ENCODE measurements around the gene DIAPH3. TPM values are rescaled to one million over a fixed set of nuclear protein-coding genes. Genes with fewer than 3 reads are reported as not detected.

Gene DIAPH3
- total RNA-seq, 1 donor, result 30.7 TPM

DNA sequence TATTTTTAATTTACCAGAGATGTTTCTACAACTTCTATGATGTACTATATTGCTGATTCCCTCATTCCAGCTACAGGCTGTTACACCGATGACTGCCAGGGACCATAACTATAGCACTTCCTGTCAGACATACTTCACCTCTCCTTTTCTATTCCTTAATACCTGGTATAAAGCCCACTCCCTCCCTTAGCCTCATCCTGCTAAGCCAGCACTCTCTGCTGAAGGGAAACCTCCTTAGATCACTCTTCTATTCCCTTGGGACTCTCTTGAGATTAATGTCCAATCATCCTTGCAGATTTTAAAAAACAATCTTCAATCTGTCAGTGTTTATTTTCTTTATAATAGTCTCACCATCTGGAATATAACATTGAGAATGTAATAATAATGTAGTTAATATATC, 127.9 kb downstream of the DIAPH3 start:
- no peak for DNase-seq (ENCODE audit: low read depth)
- no peak overlapping the region for H3K4me3 ChIP-seq (ENCODE audit: low read depth, low read length)
- no peak for TF ChIP-seq CTCF (IDR thresholded peaks at IDR 0.05; ENCODE audit: insufficient read depth, low read depth, low read length)

DNA sequence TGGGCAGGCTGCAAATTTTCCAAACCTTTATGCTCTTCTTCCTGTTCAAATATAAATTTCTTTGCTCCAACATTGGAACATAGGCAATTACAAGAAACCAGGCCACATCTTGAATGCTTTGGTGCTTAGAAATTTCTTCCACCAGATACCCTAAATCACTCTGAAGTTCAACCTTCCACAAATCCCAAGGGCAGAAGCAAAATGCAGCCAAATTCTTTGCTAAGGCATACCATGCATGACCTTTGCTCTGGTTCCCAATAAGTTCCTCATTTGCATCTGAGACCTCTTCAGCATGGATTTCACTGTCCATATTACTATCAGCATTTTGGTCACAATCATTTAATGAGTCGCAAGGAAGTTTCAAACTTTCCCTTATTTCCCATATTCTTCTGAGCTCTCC, 130.9 kb downstream of the DIAPH3 start:
- DNase-seq (ENCODE audit: low read depth), result no peak
- TF ChIP-seq CTCF (IDR thresholded peaks at IDR 0.05; ENCODE audit: insufficient read depth, low read depth, low read length), result no peak
- no peak overlapping the region for H3K4me3 ChIP-seq (ENCODE audit: low read depth, low read length)

GRCh38 chr13:60028021-60028420, 135.7 kb downstream of the DIAPH3 start:
- no peak for DNase-seq (ENCODE audit: low read depth)
- TF ChIP-seq CTCF (IDR thresholded peaks at IDR 0.05; ENCODE audit: insufficient read depth, low read depth, low read length), result no peak
- no peak overlapping the region for H3K4me3 ChIP-seq (ENCODE audit: low read depth, low read length)

DNA sequence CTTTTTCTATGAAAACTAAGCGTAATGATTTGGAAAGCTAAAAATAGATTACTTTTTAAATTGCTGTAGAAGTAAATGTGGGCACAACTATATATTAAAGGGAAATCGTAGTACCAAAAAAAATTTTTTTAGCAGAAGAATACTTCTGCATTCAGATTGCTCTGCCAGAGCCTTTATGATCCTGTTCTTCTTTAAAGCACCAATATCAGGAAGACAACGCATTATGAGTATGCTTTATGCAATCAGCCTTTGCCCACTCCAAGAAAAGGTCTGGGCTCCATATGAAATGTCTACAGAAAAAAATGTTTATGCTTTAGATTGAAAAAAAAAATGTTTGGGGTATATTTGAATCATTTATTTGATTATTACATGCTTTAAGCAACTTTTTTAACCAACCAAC, 137.4 kb downstream of the DIAPH3 start:
- no peak for TF ChIP-seq CTCF (IDR thresholded peaks at IDR 0.05; ENCODE audit: insufficient read depth, low read depth, low read length)
- no peak for DNase-seq (ENCODE audit: low read depth)
- no peak overlapping the region for H3K4me3 ChIP-seq (ENCODE audit: low read depth, low read length)

DNA sequence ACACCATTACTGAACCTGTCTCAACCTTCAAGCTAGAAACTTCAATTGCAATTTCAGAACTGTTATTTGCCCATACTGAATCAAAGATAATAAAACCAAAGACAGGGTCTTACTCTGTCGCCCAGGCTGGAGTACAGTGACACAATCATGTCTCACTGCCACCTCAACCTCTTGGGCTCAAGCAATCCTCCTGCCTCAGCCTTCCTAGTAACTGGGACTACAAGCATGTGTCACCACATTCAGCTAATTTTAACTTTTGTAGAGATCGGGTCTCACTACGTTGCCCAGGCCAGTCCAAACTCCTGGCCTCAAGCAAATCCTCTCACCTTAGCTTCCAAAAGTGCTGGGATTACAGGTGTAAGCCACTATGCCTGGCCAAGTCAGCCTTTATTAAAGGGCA, 143.4 kb downstream of the DIAPH3 start:
- TF ChIP-seq CTCF (IDR thresholded peaks at IDR 0.05; ENCODE audit: insufficient read depth, low read depth, low read length), result no peak
- no peak for DNase-seq (ENCODE audit: low read depth)
- H3K4me3 ChIP-seq (ENCODE audit: low read depth, low read length), result no peak overlapping the region

DNA sequence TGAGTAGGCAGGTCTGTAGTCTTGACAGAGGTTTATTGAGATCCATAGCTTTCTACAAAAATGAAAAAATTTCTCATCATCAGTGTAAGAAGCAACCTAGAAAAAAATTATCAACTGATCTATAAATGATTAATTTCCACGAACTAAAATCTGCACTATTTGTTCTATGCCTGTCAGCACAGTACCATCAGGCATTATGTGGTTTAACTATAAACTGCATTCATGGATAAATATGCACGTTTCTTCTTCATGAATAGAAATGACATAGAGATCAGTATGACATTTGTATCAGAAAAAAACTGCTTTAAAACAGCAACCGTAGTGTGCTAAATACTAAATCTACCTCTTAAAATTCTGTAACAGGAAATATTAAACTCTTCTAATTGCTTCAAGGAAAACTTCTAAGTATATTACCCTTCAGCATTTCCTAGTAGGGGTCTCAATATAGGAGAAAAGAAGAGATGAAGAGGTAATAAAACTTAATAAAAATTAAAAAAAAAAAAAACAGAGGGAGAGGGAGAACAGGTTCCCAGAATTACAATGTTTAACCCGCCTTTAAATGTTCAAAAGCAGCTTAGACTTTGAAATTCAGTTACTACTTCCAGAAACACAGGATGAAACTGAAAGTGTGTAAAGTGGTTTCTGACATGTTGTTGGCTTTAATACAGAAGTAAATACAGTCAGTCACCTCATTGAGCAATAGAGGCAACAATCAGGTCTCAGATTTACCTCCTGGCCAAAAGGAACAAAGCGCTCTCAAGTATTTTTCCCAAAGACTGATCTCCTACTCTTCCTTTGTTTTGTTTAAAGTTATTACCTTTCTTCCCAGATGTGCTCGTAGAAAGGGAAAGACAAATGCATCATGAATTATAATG, 144.4 kb downstream of the DIAPH3 start:
- TF ChIP-seq CTCF (IDR thresholded peaks at IDR 0.05; ENCODE audit: insufficient read depth, low read depth, low read length), result no peak
- DNase-seq (ENCODE audit: low read depth), result peak; percentile 67
- no peak overlapping the region for H3K4me3 ChIP-seq (ENCODE audit: low read depth, low read length)

DNA sequence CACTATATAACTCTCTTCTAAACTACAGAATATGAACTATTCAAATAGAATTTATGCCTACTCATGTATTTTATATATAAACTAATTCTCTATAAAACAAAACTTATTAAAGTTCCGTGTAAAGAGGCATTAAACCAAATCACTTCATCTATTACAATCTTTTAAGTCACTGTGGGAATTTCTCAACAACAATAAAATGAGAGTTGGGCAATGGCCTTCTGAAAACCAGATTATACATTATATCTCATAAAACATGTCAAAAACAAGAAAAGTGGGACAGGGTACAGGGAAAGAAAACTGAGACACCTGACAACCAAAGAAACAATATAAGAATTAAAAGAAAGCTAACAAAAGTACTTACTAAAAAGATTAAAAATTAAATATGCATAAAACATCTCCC, 145.2 kb downstream of the DIAPH3 start:
- no peak for TF ChIP-seq CTCF (IDR thresholded peaks at IDR 0.05; ENCODE audit: insufficient read depth, low read depth, low read length)
- peak; percentile 68 for DNase-seq (ENCODE audit: low read depth)
- H3K4me3 ChIP-seq (ENCODE audit: low read depth, low read length), result no peak overlapping the region
